Astrocyte of the spinal cord (primary cell): ENCODE results near the gene CPA5.
"Not testable (repeated sequence)": the region's sequence is repeated elsewhere in the genome, so short reads cannot be mapped to it uniquely, and the experiment has no call there.

Source experiments
- DNase-seq: peaks from one replicate; pipeline ENCODE4 v3.0.0; 2011; ENCODE audit warnings: low read depth, low spot score
- H3K4me3 ChIP-seq: 2 replicates; pipeline ENCODE4 v1.5.1; 2011; ENCODE audit warnings: low read depth, mild to moderate bottlenecking, low read length, moderate library complexity
- in situ Hi-C: cut with HindIII; loops from 2 replicates; pipeline ENCODE4 v1.10.0; 2017; ENCODE audit warnings: low sequenced_read_pairs
- TF ChIP-seq, protein P1 (sequence below): IDR thresholded peaks from 2 replicates; pipeline ENCODE4 v1.5.1; 2012; ENCODE audit warnings: low read depth, mild to moderate bottlenecking, low read length, inconsistent platforms

Gene CPA5

GRCh38 chr7:130309986-130310385 lies 34.6 kb upstream of the CPA5 start:
- in situ Hi-C loops, result no loop called here
- no peak for DNase-seq
- no peak overlapping the region for H3K4me3 ChIP-seq
- TF ChIP-seq, protein P1, sequence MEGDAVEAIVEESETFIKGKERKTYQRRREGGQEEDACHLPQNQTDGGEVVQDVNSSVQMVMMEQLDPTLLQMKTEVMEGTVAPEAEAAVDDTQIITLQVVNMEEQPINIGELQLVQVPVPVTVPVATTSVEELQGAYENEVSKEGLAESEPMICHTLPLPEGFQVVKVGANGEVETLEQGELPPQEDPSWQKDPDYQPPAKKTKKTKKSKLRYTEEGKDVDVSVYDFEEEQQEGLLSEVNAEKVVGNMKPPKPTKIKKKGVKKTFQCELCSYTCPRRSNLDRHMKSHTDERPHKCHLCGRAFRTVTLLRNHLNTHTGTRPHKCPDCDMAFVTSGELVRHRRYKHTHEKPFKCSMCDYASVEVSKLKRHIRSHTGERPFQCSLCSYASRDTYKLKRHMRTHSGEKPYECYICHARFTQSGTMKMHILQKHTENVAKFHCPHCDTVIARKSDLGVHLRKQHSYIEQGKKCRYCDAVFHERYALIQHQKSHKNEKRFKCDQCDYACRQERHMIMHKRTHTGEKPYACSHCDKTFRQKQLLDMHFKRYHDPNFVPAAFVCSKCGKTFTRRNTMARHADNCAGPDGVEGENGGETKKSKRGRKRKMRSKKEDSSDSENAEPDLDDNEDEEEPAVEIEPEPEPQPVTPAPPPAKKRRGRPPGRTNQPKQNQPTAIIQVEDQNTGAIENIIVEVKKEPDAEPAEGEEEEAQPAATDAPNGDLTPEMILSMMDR, result no peak

DNA sequence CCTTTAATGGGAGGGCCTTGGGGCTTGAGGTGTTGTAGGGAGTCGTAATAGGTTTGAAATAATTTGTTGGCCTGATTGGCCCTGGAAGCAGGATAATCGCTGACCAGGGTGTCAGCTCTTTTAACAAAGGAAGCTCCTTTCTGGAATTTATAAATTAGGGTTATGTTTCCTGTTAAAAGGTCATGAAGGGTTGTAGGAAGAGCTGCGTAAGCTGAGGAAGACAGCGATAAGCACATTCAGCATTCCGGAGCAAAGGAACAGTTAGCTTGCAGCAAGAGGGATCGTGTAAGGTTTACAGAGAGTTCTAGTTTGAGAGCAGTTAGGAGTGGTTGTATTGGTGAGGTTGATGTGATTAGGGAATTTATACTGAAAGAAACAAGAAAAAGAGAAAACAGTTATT lies 30.3 kb upstream of the CPA5 start:
- DNase-seq, result no peak
- TF ChIP-seq, protein P1, result no peak
- in situ Hi-C loops, result no loop called here
- H3K4me3 ChIP-seq, result no peak overlapping the region

GRCh38 chr7:130319541-130319940 lies 25.1 kb upstream of the CPA5 start:
- no peak overlapping the region for H3K4me3 ChIP-seq
- TF ChIP-seq, protein P1, result no peak
- in situ Hi-C loops, result no loop called here
- no peak for DNase-seq

DNA sequence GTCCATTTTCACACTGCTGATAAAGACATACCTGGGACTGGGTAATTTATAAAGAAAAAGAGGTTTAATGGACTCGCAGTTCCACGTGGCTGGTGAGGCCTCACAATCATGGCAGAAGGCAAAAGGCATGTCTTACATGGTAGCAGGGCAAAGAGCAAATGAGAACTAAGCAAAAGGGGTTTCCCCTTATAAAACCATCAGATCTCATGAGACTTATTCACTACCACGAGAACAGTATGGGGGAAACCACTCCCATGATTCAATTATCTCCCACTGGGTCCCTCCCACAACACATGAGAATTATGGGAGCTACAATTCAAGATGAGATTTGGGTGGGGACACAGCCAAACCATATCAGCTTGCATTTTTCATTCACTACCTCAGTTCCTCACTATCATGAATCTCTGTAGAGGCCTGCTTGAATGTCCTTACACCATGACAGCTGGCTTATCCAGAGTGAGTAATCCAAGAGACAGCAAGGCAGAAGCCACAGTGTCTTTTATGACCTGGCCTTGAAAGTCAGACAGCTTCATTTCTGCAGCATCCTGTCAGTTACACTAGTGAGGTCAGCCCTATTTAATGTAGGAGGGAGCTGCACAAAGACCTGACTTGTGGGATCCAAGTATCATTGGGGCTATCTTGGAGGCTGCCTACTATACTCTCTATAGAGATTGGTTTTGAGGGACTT lies 22.9 kb upstream of the CPA5 start:
- in situ Hi-C loops, DNase-seq: not testable (repeated sequence)

DNA sequence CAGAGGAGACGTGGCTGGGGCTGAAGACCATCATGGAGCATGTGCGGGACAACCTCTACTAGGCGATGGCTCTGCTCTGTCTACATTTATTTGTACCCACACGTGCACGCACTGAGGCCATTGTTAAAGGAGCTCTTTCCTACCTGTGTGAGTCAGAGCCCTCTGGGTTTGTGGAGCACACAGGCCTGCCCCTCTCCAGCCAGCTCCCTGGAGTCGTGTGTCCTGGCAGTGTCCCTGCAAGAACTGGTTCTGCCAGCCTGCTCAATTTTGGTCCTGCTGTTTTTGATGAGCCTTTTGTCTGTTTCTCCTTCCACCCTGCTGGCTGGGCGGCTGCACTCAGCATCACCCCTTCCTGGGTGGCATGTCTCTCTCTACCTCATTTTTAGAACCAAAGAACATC lies 22.0 kb upstream of the CPA5 start:
- no peak for DNase-seq
- in situ Hi-C loops, result no loop called here
- no peak overlapping the region for H3K4me3 ChIP-seq
- TF ChIP-seq, protein P1, result no peak

More for the DNA sequence above, 22.9 kb upstream of the CPA5 start:
- not testable (repeated sequence) for H3K4me3 ChIP-seq

GRCh38 chr7:130324306-130324943 lies 20.2 kb upstream of the CPA5 start:
- H3K4me3 ChIP-seq, result no peak overlapping the region
- in situ Hi-C loops, result no loop called here
- TF ChIP-seq, protein P1, result no peak
- DNase-seq, result no peak

DNA sequence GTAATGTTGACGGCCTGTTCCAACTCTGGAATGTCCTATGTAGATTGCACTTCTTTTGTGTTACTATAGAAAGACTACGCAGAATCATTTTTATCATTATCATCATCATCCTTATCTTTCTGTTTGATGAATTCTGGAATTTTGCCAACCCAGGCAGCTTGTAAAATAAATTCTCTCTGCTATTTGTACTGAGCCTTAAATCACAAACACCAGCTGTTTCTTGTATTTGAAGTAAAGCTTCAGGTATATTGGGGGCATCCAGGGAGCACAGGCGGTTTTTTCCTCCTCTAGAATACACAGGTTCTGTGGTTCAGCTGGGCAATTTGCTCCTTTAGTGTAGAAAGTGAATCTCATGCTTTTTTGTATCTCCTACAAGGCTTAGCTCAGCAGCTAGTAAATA lies 14.9 kb upstream of the CPA5 start:
- DNase-seq, result no peak
- H3K4me3 ChIP-seq, result no peak overlapping the region
- in situ Hi-C loops, result no loop called here
- TF ChIP-seq, protein P1, result no peak
